Mesendoderm (in vitro differentiated cells): ENCODE measurements around the gene RPS27L.

Experiments used
- DNase-seq: peaks from one replicate; pipeline ENCODE4 v3.0.0; 2013
- H2AK5ac ChIP-seq: 2 replicates; pipeline ENCODE4 v1.6.1; 2013; ENCODE audit warnings: low read length, inconsistent platforms
- H2BK120ac ChIP-seq: 2 replicates; pipeline ENCODE4 v1.6.1; 2013; ENCODE audit warnings: low read depth, mild to moderate bottlenecking, low read length, moderate library complexity, mixed read lengths
- H2BK15ac ChIP-seq: replicated peaks from 2 replicates; pipeline ENCODE4 v1.6.1; 2013; ENCODE audit warnings: low read depth, mild to moderate bottlenecking, moderate library complexity
- H2BK5ac ChIP-seq: 2 replicates; pipeline ENCODE4 v1.6.1; 2013; ENCODE audit warnings: low read length, inconsistent platforms
- H3K18ac ChIP-seq: 2 replicates; pipeline ENCODE4 v1.6.1; 2013; ENCODE audit warnings: mild to moderate bottlenecking, low read length, mixed read lengths
- H3K23ac ChIP-seq: one replicate; pipeline ENCODE4 v1.6.1; 2013; ENCODE audit warnings: low read length
- H3K27ac ChIP-seq: 2 replicates; pipeline ENCODE4 v1.5.1; 2013; ENCODE audit warnings: low read depth, mild to moderate bottlenecking, inconsistent platforms, low read length, moderate library complexity
- H3K27me3 ChIP-seq: 2 replicates; pipeline ENCODE4 v1.6.1; 2013; ENCODE audit warnings: low read length, control low read depth, mild to moderate bottlenecking, inconsistent platforms; ENCODE audit not compliant: insufficient read depth, poor library complexity
- H3K36me3 ChIP-seq: 2 replicates; pipeline ENCODE4 v1.6.1; 2013; ENCODE audit warnings: low read length, inconsistent platforms; ENCODE audit not compliant: control insufficient read depth, insufficient read depth
- H3K4ac ChIP-seq: one replicate; pipeline ENCODE4 v1.6.1; 2013; ENCODE audit warnings: low read depth, mild to moderate bottlenecking, low read length, moderate library complexity
- H3K4me1 ChIP-seq: 2 replicates; pipeline ENCODE4 v1.6.1; 2013; ENCODE audit warnings: low read depth, low read length, inconsistent platforms; ENCODE audit not compliant: control insufficient read depth
- H3K4me2 ChIP-seq: 2 replicates; pipeline ENCODE4 v1.6.1; 2013; ENCODE audit warnings: low read length
- H3K4me3 ChIP-seq: 2 replicates; pipeline ENCODE4 v1.5.1; 2013; ENCODE audit warnings: mild to moderate bottlenecking, low read length
- H3K56ac ChIP-seq: one replicate; pipeline ENCODE4 v1.6.1; 2013; ENCODE audit warnings: low read length
- H3K79me1 ChIP-seq: 2 replicates; pipeline ENCODE4 v1.6.1; 2013; ENCODE audit warnings: low read length, inconsistent platforms
- H3K79me2 ChIP-seq: 2 replicates; pipeline ENCODE4 v1.6.1; 2013; ENCODE audit warnings: mild to moderate bottlenecking, low read length; ENCODE audit not compliant: control insufficient read depth, insufficient read depth
- H3K9ac ChIP-seq: 2 replicates; pipeline ENCODE4 v1.6.1; 2013; ENCODE audit warnings: low read length, inconsistent platforms
- H4K5ac ChIP-seq: one replicate; pipeline ENCODE4 v1.6.1; 2013; ENCODE audit warnings: low read length
- H4K8ac ChIP-seq: one replicate; pipeline ENCODE4 v1.6.1; 2013; ENCODE audit warnings: low read depth, mild to moderate bottlenecking, control low read depth, low read length, moderate library complexity
- WGBS: extraction: QIAGEN DNeasy Blood & Tissue Kit; methylation state at CpG from one replicate; pipeline ENCODE4 v1.1.7; 2013; ENCODE audit warnings: low lambda C conversion rate, missing lambda C conversion rate; ENCODE audit not compliant: insufficient coverage; ENCODE audit errors: extremely low coverage; 5-methylcytosine and 5-hydroxymethylcytosine counted together

The RPS27L gene

GRCh38 chr15:63114465-63114864 is 42.8 kb downstream of the RPS27L start:
- H3K23ac ChIP-seq, result no peak overlapping the region
- no peaks in the 10 kb centered on the region for H3K79me1 ChIP-seq
- no peaks in the 10 kb centered on the region for H3K27me3 ChIP-seq
- H2BK15ac ChIP-seq, result no peak overlapping the region
- no peak overlapping the region for H3K4me2 ChIP-seq
- H3K4ac ChIP-seq, result no peak overlapping the region
- no peak overlapping the region for H2BK5ac ChIP-seq
- H3K18ac ChIP-seq, result no peak overlapping the region
- H3K4me1 ChIP-seq, result no peaks in the 10 kb centered on the region
- H3K79me2 ChIP-seq, result no peaks in the 10 kb centered on the region
- H4K5ac ChIP-seq, result no peak overlapping the region
- no peaks in the 10 kb centered on the region for H3K36me3 ChIP-seq
- no CpG with 5 or more reads among the region's 2 CpGs for WGBS
- no peak overlapping the region for H4K8ac ChIP-seq
- H3K9ac ChIP-seq, result no peak overlapping the region
- DNase-seq, result no peak
- H3K4me3 ChIP-seq, result no peak overlapping the region
- no peak overlapping the region for H2BK120ac ChIP-seq
- no peak overlapping the region for H2AK5ac ChIP-seq
- H3K27ac ChIP-seq, result no peak overlapping the region
- no peak overlapping the region for H3K56ac ChIP-seq

- Histone ChIP-seq H3K79me1 (no peaks in the 10 kb centered on the region), H3K79me2 (no peaks in the 10 kb centered on the region), H3K56ac (no peak overlapping the region), H3K4me3 (no peak overlapping the region), H3K9ac (no peak overlapping the region), H3K4me2 (no peak overlapping the region), H3K27ac (no peak overlapping the region), H2BK120ac (no peak overlapping the region), H2BK5ac (no peak overlapping the region), H3K18ac (no peak overlapping the region), H3K27me3 (no peaks in the 10 kb centered on the region), H3K36me3 (no peaks in the 10 kb centered on the region), H3K4ac (no peak overlapping the region), H4K5ac (no peak overlapping the region), H2BK15ac (no peak overlapping the region), H3K23ac (no peak overlapping the region), H2AK5ac (no peak overlapping the region), H4K8ac (no peak overlapping the region), H3K4me1 (no peaks in the 10 kb centered on the region)
- no peak for DNase-seq
- no CpG with 5 or more reads among the region's 3 CpGs for WGBS
Measured at GRCh38 chr15:63112871-63113270, 44.4 kb downstream of the RPS27L start.

GRCh38 chr15:63111481-63111880 is 45.8 kb downstream of the RPS27L start:
- no peak overlapping the region for H3K18ac ChIP-seq
- H2BK15ac ChIP-seq, result no peak overlapping the region
- H3K27ac ChIP-seq, result no peak overlapping the region
- H3K4me2 ChIP-seq, result no peak overlapping the region
- H3K9ac ChIP-seq, result no peak overlapping the region
- H3K4me3 ChIP-seq, result no peak overlapping the region
- DNase-seq, result no peak
- H3K79me1 ChIP-seq, result no peaks in the 10 kb centered on the region
- no peak overlapping the region for H4K8ac ChIP-seq
- no peaks in the 10 kb centered on the region for H3K36me3 ChIP-seq
- no peaks in the 10 kb centered on the region for H3K79me2 ChIP-seq
- no peak overlapping the region for H2BK120ac ChIP-seq
- H4K5ac ChIP-seq, result no peak overlapping the region
- no peak overlapping the region for H3K4ac ChIP-seq
- no peaks in the 10 kb centered on the region for H3K27me3 ChIP-seq
- H3K56ac ChIP-seq, result peak overlapping the region; percentile 34
- no peak overlapping the region for H3K23ac ChIP-seq
- no peak overlapping the region for H2AK5ac ChIP-seq
- no peak overlapping the region for H2BK5ac ChIP-seq
- no peaks in the 10 kb centered on the region for H3K4me1 ChIP-seq

DNA sequence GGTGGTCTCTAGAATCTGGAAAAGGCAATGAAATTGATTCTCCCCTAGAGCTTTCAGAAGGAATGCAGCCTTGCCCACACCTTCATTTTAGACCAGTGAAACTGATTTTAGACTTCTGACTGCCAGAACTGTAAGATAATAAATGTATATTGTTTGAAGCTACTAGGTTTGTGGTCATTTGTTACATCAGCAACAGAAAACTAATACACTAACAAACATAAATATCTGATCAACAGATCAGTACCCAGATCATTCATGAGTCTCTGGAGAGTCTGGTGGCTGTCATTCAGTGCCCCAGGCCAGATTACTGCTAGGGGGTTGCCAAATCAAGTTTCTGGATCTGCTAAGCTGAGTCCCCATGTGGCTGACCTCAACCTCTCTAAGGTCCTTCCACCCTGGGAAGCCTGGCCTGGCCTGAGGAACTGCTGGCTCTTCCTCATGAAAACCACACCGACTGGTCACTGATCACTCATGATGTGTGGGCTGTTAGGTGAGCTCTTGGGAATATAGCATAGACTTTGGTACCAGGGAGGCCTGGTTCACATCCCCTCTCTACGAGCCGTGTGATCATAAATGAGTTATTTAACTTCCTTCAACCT is 46.8 kb downstream of the RPS27L start:
- Histone ChIP-seq H2BK5ac (no peak overlapping the region), H3K4me2 (no peak overlapping the region), H3K4ac (no peak overlapping the region), H3K79me2 (no peaks in the 10 kb centered on the region), H3K23ac (no peak overlapping the region), H3K56ac (no peak overlapping the region), H3K27me3 (no peaks in the 10 kb centered on the region), H3K36me3 (no peaks in the 10 kb centered on the region), H3K4me3 (no peak overlapping the region), H2BK15ac (no peak overlapping the region), H2AK5ac (no peak overlapping the region), H4K5ac (no peak overlapping the region), H3K9ac (no peak overlapping the region), H3K4me1 (no peaks in the 10 kb centered on the region), H3K27ac (no peak overlapping the region), H3K79me1 (no peaks in the 10 kb centered on the region), H3K18ac (no peak overlapping the region), H2BK120ac (no peak overlapping the region), H4K8ac (no peak overlapping the region)
- no peak for DNase-seq
- no CpG with 5 or more reads among the region's 3 CpGs for WGBS

DNA sequence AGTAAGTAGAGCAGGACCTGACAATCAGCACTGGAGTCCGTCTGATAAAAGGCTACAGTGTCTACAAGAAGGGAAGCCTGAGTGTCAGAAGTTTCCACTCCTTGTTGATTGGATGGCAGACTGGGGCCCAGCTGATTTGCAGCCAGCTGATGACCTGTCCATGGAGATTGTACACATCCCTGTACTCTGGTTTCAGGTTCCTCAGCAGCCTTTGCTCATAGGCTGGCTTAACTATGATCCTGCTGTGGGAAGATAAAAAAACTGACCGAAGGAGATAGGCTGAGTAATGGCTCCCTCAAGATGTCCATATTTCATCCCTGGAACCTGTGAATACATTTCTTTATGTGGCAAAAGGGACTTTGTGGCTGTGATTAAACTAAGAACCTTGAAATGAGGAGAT is 47.4 kb downstream of the RPS27L start:
- H2BK120ac ChIP-seq, result no peak overlapping the region
- DNase-seq, result no peak
- H3K18ac ChIP-seq, result no peak overlapping the region
- H3K36me3 ChIP-seq, result no peaks in the 10 kb centered on the region
- H2BK15ac ChIP-seq, result no peak overlapping the region
- WGBS, result no CpG with 5 or more reads among the region's 2 CpGs
- H3K4me1 ChIP-seq, result no peaks in the 10 kb centered on the region
- H3K79me1 ChIP-seq, result no peaks in the 10 kb centered on the region
- H3K4ac ChIP-seq, result no peak overlapping the region
- H4K8ac ChIP-seq, result no peak overlapping the region
- H3K4me3 ChIP-seq, result no peak overlapping the region
- no peak overlapping the region for H2BK5ac ChIP-seq
- no peak overlapping the region for H2AK5ac ChIP-seq
- no peak overlapping the region for H3K27ac ChIP-seq
- no peak overlapping the region for H3K9ac ChIP-seq
- H3K4me2 ChIP-seq, result no peak overlapping the region
- H3K79me2 ChIP-seq, result no peaks in the 10 kb centered on the region
- H4K5ac ChIP-seq, result no peak overlapping the region
- H3K23ac ChIP-seq, result no peak overlapping the region
- no peaks in the 10 kb centered on the region for H3K27me3 ChIP-seq
- no peak overlapping the region for H3K56ac ChIP-seq

DNA sequence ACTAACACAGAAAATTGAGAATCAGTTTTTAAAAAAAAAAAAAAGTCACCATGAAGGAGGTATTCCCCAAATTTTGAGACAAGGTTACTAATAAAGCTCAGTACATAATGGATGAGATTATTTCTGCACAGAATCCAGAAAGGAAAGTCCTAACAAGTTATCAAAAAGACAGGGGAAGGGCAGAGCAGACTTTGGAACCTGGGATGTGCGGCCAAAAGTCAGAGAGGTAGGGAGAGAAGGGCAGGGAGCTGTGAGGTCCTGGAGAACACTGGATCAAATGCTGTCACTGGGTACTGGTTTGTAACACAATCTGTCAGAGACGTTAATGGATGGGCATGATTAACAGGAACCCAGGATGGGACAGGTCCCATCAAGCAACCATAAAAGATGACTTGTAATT is 47.8 kb downstream of the RPS27L start:
- Histone ChIP-seq H2BK120ac (no peak overlapping the region), H3K27ac (no peak overlapping the region), H3K79me1 (no peaks in the 10 kb centered on the region), H3K4me2 (no peak overlapping the region), H3K4me1 (no peaks in the 10 kb centered on the region), H3K36me3 (no peaks in the 10 kb centered on the region), H2BK15ac (no peak overlapping the region), H3K4ac (no peak overlapping the region), H3K23ac (no peak overlapping the region), H3K79me2 (no peaks in the 10 kb centered on the region), H2AK5ac (no peak overlapping the region), H4K5ac (no peak overlapping the region), H3K9ac (no peak overlapping the region), H3K27me3 (no peaks in the 10 kb centered on the region), H3K56ac (no peak overlapping the region), H4K8ac (no peak overlapping the region), H3K18ac (no peak overlapping the region), H3K4me3 (no peak overlapping the region), H2BK5ac (no peak overlapping the region)
- DNase-seq, result no peak
- WGBS, result no CpG with 5 or more reads among the region's 2 CpGs
